GM18502 (cell line): ENCODE measurements around the gene PLCB3.
"Not testable (repeated sequence)": the region's sequence is repeated elsewhere in the genome, so short reads cannot be mapped to it uniquely, and the experiment has no call there.

Source experiments
- ATAC-seq: cut with Tn5 transposase; IDR thresholded peaks from one replicate; pipeline ENCODE4 v1.9.1; 2021; ENCODE audit warnings: mild to moderate bottlenecking; ENCODE audit not compliant: unreplicated experiment, poor library complexity

Gene PLCB3

GRCh38 chr11:64297699-64298358 is 46.5 kb downstream of the PLCB3 start:
- no peak for ATAC-seq

DNA sequence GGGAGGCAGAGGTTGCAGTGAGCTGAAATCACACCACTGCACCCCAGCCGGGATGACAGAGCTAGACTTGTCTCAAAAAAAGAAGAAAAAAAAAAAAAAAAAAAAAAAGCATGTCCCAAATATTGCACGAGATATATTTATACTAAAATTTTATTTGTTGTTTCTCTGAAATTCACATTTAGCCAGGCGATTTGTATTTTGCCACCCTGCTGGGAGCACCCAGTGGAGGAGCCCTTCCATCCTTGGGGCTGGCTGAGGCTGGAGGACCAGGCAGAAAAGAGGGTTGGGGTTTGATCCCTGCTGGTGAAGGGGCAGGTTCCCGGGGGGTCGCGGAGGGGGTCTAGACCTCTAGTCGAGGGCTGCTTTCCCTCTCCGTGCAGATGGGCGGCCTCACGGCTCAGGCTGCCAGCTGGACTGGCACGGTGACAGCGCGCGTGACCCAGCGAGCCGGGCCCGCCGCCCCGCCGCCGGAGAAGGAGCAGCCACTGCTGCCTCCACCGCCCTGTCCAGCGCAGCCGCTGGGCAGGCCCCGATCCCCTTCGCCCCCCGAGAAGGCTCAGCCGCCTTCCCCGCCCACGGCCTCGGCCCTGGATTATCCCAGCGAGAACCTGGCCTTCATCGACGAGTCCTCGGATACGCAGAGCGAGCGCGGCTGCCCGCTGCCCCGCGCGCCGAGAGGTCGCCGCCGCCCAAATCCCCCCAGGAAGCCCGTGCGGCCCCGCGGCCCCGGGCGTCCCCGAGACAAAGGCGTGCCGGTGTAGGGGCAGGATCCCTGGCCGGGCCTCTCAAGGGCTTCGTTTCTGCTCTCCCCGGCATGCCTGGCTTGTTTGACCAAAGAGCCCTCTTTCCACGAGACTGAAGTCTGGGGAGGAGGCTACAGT is 47.9 kb downstream of the PLCB3 start:
- no peak for ATAC-seq

- no peak for ATAC-seq
Observed at GRCh38 chr11:64299847-64300648, 48.7 kb downstream of the PLCB3 start, which contains the start of gene CATSPERZ. TSS of gene CATSPERZ (plus strand) at chr11:64300358. CDS start at chr11:64300411, 53 bp downstream.

DNA sequence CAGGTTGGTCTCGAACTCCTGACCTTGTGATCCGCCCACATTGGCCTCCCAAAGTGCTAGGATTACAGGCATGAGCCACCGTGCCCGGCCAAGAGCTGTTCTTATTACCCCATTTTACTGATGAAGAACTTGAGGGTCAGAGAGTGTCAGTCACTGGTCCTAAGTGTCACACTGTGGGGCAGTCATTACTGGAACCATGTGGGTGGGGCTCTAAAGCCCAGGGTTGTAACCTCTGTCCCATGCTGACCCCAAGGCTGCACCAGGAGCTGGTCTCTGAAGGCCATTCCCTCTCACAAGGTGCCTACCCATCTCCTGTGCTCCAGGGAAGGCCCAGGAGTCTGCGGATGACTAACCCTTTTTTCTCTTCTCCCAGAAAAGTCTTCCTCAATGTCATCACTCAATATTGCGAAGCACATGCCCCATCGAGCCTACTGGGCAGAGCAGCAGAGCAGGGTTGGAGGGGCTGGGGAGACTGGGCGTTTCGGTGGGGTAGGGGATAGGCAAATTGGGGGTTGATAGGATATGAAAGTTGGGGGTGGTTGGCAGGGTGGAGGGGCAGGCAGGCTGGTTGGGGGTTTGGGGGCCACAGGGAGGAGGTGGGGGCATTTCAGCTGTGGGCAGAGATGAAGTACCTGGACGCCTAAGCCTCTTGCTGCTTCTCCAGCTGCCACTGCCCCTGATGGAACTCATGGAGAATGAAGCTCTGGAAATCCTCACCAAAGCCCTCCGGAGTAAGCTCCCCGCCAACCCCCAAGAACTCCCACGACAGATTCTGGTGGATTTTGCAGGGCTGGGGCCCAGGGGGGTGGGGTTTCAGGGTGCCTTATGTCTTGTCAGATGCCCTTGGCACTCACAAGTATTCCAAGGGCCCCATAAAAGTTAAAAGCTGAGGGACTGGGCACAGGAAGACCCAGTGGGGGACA is 52.0 kb downstream of the PLCB3 start:
- no peak for ATAC-seq

GRCh38 chr11:64304032-64304315 is 52.6 kb downstream of the PLCB3 start:
- ATAC-seq, result no peak

DNA sequence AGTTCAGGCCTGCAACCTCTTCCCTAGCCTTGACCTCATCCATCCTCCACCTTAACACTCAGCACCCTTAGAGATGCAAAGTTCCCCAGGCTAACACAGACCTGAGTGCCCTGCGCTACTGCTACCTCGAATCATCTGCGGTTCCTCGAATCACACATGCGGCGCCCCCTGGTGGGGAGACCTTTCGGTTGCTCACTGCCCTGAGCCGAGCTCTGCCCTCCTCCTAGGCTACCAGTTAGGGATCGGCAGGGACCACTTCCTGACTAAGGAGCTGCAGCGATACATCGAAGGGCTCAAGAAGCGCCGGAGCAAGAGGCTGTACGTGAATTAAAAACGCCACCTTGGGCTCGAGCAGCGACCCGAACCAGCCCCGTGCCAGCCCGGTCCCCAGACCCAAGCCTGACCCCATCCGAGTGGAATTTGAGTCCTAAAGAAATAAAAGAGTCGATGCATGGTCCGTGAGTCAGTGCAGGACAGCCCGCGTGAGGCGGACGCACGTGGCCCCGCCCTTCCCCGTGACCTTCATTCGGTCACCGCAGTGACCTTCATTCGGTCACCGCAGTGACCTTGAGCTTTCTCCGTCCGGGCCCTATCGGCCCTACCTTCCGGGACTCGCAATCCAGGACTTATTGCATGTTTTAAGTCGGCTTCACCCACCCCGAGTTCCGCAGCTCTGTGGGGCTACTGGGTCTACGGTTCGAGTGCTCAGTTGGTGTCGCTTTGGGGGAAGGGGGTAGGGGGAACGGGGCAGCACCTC is 53.2 kb downstream of the PLCB3 start:
- ATAC-seq, result peak; percentile 28

GRCh38 chr11:64305075-64305690 is 53.9 kb downstream of the PLCB3 start, which contains the start of gene ESRRA:
TSS of gene ESRRA (plus strand) at chr11:64305524. CDS start at chr11:64307180, 1,656 bp downstream.
- peak; percentile 70 for ATAC-seq

DNA sequence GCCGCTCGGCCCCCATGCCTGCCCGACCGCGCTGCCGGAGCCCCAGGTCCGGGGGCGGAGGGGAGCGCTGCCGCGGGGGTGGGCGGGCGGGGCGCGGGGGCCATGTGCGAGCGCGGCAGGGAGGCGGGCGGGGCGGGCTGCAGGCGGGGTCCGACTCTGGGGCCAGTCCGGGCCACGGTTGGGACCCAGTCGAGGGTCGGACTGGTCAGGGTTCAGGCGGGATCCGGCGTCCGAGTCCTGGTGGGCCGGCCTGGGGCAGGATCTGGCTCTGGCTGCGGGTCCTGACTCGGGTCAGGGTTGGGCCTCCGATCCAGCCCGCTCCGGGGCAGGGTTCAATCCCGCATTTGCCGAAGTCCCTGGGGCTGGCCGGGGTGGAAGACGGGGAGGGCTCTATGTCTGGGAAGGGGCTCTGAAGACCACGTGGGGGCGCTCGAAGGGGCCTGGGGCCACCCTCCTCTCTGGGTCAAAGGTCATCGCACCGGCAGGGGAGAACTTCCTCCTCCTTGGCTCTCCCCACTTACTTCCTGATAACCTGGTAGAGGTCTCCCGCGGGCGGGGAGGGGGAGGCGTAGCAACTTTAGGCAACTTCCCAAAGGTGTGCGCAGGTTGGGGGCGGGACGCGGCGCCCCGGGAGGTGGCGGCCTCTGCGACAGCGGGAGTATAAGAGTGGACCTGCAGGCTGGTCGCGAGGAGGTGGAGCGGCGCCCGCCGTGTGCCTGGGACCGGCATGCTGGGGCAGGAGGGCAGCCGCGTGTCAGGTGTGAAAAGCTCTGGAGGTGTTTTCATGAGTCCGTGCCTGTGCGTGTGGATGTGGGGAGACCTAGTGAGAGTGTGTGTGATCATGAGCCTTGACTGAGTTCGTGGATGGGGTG is 54.6 kb downstream of the PLCB3 start:
- peak; percentile 24 for ATAC-seq

DNA sequence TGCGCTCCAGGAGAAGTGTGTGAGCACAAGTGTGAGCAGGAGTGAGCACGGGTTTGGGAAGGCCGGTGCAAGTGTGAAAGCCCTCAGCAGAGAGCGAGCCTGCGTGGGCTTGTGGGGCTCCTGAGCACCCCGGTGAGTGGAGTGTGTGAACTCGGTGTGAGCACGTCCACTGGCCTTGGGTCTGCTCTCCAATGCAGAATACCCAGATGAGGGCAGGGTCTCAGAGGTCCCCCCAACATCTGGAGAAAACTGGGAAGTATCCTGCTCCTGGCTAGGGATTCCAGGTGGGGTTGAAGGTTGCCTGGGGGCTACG is 55.2 kb downstream of the PLCB3 start:
- ATAC-seq, result no peak

DNA sequence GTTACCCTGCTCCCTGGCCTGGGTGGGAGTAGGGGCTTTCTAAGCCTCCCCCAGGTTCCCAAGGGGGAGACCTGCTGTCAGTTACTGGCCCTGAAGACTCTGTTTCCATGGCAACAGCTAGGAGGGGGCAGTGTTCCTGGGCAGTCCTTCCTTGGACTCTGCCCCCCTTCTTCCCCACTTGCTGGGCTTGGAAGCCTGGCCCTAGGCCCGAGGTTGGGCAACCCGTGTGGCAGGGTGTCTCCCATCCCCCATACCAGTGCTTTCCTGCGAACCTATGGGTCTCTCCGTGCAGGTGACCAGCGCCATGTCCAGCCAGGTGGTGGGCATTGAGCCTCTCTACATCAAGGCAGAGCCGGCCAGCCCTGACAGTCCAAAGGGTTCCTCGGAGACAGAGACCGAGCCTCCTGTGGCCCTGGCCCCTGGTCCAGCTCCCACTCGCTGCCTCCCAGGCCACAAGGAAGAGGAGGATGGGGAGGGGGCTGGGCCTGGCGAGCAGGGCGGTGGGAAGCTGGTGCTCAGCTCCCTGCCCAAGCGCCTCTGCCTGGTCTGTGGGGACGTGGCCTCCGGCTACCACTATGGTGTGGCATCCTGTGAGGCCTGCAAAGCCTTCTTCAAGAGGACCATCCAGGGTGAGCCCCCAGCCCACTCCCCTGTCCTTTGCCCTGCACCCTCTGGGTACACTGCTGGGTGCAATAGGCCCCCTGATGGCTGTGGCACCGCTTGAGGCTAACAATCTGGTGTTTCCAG is 55.7 kb downstream of the PLCB3 start:
- no peak for ATAC-seq

GRCh38 chr11:64307795-64308194 is 56.5 kb downstream of the PLCB3 start:
- not testable (repeated sequence) for ATAC-seq

DNA sequence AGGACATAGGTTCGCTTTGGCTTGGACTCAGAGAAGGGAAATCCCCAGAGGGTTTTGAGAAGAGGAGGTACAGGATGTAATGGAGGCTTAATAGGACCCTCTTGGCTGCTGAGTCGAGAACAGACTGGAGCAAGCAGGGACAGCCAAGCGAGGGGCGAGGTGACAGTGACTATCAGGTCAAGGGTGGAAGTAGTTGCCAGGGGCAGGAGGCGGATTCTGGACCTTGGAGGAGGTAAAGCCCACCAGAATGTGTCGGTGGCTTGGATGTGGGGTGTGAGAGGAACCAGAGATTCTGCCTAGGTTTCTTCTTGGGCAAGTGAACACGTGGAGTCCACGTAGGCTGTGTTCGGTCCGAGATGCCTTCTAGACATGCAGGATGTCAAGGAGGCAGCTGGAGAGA is 61.6 kb downstream of the PLCB3 start:
- ATAC-seq, result no peak

DNA sequence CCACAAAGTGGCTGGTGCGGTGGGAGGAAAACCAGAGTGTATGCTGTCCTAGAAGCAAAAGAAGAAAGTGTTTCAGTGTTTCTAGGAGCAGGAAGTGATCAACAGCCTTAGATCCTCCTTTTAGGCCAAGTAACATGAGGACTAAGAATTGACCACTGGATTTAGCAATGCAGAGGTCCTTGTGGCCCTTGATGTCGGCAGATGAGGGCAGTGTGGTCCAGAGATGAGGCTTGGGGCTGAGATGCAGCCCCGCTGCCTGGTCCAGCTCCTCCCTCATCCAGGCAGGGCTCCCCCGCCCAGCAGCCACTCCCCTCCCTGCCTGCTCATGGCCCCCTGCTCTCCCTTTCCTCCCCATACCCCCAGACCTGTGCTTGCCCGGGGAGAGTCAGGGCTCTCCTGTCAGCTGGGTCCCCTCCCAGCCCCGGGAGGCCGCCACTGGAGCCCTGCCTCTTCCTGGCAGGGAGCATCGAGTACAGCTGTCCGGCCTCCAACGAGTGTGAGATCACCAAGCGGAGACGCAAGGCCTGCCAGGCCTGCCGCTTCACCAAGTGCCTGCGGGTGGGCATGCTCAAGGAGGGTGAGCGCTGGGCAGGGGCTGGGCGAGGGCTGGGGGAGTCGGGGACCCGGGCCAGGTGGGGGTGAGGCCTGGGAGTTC is 62.3 kb downstream of the PLCB3 start:
- no peak for ATAC-seq

- no peak for ATAC-seq
Observed at GRCh38 chr11:64314146-64314804, 62.9 kb downstream of the PLCB3 start.

- ATAC-seq, result no peak
Observed at GRCh38 chr11:64314805-64315561, 63.7 kb downstream of the PLCB3 start.
